ENCODE data around the gene NISCH. TPM values are rescaled to one million over a fixed set of nuclear protein-coding genes. Genes with fewer than 3 reads are reported as not detected.

The NISCH gene
- total RNA-seq, 1 experiment from 2014 or later: 104 TPM

GRCh38 chr3:52450489-52451236 lies 4.7 kb upstream of the NISCH start:
- Mint-ChIP-seq H3K36me3 (ENCODE audit: insufficient read depth in 1 of 3, low read depth in 3 of 3) (no peaks in the 10 kb centered on the region; a peak in 1 of 7 replicates), H3K4me1 (peaks cover 31 to 42% of the 10 kb centered on the region in 2 experiments), H3K4me3 (no peak overlapping the region), H3K9me3 (no peaks in the 10 kb centered on the region), H3K27ac (peak overlapping the region in 2 of 3 experiments; percentile 77 to 85; a peak in 4 of 7 replicates), H3K27me3 (ENCODE audit: low read depth) (peaks cover 3% of the 10 kb centered on the region)
- Histone ChIP-seq H2AK5ac (ENCODE audit: insufficient read length, low read length) (no peak overlapping the region), H2AFZ (ENCODE audit: low read length) (no peak overlapping the region), H3K9me3 (ENCODE audit: control insufficient read depth, low read depth, low read length) (no peaks in the 10 kb centered on the region), H2BK15ac (ENCODE audit: low read depth, low read length) (no peak overlapping the region), H3K23ac (ENCODE audit: insufficient read length, low read depth, low read length) (no peak overlapping the region), H3K18ac (ENCODE audit: insufficient read length, low read depth, low read length) (no peak overlapping the region), H3K27me3 (ENCODE audit: insufficient read depth, low read length) (no peaks in the 10 kb centered on the region), H4K20me1 (ENCODE audit: control insufficient read depth, insufficient read depth, insufficient read length) (no peaks in the 10 kb centered on the region), H4K91ac (ENCODE audit: insufficient read length, low read depth, low read length) (peak overlapping the region; percentile 46), H4K8ac (replicated peaks; ENCODE audit: insufficient read length, low read depth, low read length) (no peak overlapping the region), H3K56ac (ENCODE audit: insufficient read length, low read depth, low read length) (no peak overlapping the region), H3K14ac (ENCODE audit: insufficient read depth, low read length) (peak overlapping the region; percentile 17), H2BK120ac (ENCODE audit: low read depth, low read length, poor library complexity, severe bottlenecking) (no peak overlapping the region), H3K79me1 (ENCODE audit: insufficient read depth, low read depth, low read length, poor library complexity, severe bottlenecking) (no peaks in the 10 kb centered on the region), H3K23me2 (ENCODE audit: insufficient read length, low read depth, low read length, poor library complexity, severe bottlenecking) (no peaks in the 10 kb centered on the region), H3K79me2 (ENCODE audit: insufficient read depth, low read length) (no peaks in the 10 kb centered on the region), H2BK20ac (ENCODE audit: low read depth, low read length, poor library complexity, severe bottlenecking) (no peak overlapping the region), H3T11ph (ENCODE audit: low read length) (no peak overlapping the region), H3K27ac (ENCODE audit: insufficient read length, low read depth, low read length) (no peak overlapping the region), H3K9ac (ENCODE audit: extremely low read depth, insufficient read length, low read length) (no peak overlapping the region), H3K4ac (ENCODE audit: low read depth, low read length) (no peak overlapping the region), H4K5ac (ENCODE audit: insufficient read length, low read depth, low read length) (no peak overlapping the region), H3K4me1 (ENCODE audit: insufficient read depth, low read length) (no peaks in the 10 kb centered on the region; the same call in 1 of the 2 replicates), H2BK12ac (ENCODE audit: insufficient read length, low read depth, low read length) (no peak overlapping the region), H3K4me2 (ENCODE audit: insufficient read depth, insufficient read length, low read length) (no peak overlapping the region), H2BK5ac (ENCODE audit: insufficient read length, low read length) (no peak overlapping the region)
- no CpG with 5 or more reads among the region's 11 CpGs for WGBS (ENCODE audit: extremely low coverage, insufficient read length, low lambda C conversion rate)
- TF ChIP-seq CTCF (conservative IDR thresholded peaks at IDR 0.05): no peak
- DNase-seq: peak; percentile 20

Measured in H9 (cell line).